Thyroid gland (tissue), 4 donors: ENCODE measurements around the gene SLC13A3. TPM values are rescaled to one million over a fixed set of nuclear protein-coding genes. Genes with fewer than 3 reads are reported as not detected.
A peak's percentile ranks its signal among the peaks of the same experiment; 100 is the strongest.

ENCODE experiments used
- DNase-seq, 2 donors: peaks; one replicate each; pipeline ENCODE4 v3.0.0-alpha.2; 2019
- H3K27ac ChIP-seq, 3 donors: fragments of 200-600 bp; sonication (generic); 1 replicate in 2 of 3; 2 replicates in 1 of 3; pipeline ENCODE4 v1.5.1; 2016 to 2019; ENCODE audit warnings: mild to moderate bottlenecking in 1 of 3, moderate library complexity in 1 of 3
- H3K27me3 ChIP-seq: fragments of 200-600 bp; sonication (generic); one replicate; pipeline ENCODE4 v1.5.1; 2019
- H3K36me3 ChIP-seq, 2 donors: fragments of 200-600 bp; sonication (generic); one replicate each; pipeline ENCODE4 v1.5.1; 2016 to 2019
- H3K4me1 ChIP-seq, 2 donors: fragments of 200-600 bp; sonication (generic); one replicate each; pipeline ENCODE4 v1.5.1; 2017 to 2019
- H3K4me3 ChIP-seq, 3 donors: fragments of 200-600 bp; sonication (generic); replicated peaks in 1 of 3; 1 replicate in 2 of 3; 2 replicates in 1 of 3; pipeline ENCODE4 v1.5.1; 2016; ENCODE audit warnings: mild to moderate bottlenecking in 1 of 3
- H3K9me3 ChIP-seq: fragments of 200-600 bp; sonication (generic); one replicate; pipeline ENCODE4 v1.5.1; 2017
- POLR2A ChIP-seq, 2 donors: fragments of 450-650 bp; IDR thresholded peaks; one replicate each; pipeline ENCODE4 v1.6.1; 2017; ENCODE audit warnings: antibody characterized with exemption in 2 of 2, mild to moderate bottlenecking in 2 of 2, moderate library complexity in 1 of 2
- WGBS, 2 donors: methylation state at CpG; one replicate each; pipeline ENCODE4 v1.1.5; 2017; 5-methylcytosine and 5-hydroxymethylcytosine counted together
- intact Hi-C: fragments of 100-400 bp; cut with DNase I; formaldehyde crosslinking; loops from one replicate; pipeline ENCODE4 v1.15.1; 2023
- total RNA-seq, 4 donors: library from RNA; depleted of rRNA; stranded (reverse); fragments of >200 nt; gene quantifications; one replicate each; pipeline ENCODE4 v1.2.3, GENCODE V29; 2016
- TF ChIP-seq, protein P1 (sequence below), 6 experiments: fragments of 200-600 bp in 3 of 6; fragments of 450-650 bp in 3 of 6; sonication (generic) in 3 of 6; IDR thresholded peaks; one replicate each; pipeline ENCODE4 v1.5.1; 2016 to 2019; ENCODE audit warnings: antibody characterized with exemption in 6 of 6, mild to moderate bottlenecking in 2 of 6, inconsistent platforms in 1 of 6, moderate library complexity in 1 of 6

The SLC13A3 gene
- total RNA-seq, 4 donors from 2014 or later, result 1.8 to 4.2 (median 2.1) TPM

GRCh38 chr20:46562373-46563169 lies 88.7 kb downstream of the SLC13A3 start:
- TF ChIP-seq, protein P1, sequence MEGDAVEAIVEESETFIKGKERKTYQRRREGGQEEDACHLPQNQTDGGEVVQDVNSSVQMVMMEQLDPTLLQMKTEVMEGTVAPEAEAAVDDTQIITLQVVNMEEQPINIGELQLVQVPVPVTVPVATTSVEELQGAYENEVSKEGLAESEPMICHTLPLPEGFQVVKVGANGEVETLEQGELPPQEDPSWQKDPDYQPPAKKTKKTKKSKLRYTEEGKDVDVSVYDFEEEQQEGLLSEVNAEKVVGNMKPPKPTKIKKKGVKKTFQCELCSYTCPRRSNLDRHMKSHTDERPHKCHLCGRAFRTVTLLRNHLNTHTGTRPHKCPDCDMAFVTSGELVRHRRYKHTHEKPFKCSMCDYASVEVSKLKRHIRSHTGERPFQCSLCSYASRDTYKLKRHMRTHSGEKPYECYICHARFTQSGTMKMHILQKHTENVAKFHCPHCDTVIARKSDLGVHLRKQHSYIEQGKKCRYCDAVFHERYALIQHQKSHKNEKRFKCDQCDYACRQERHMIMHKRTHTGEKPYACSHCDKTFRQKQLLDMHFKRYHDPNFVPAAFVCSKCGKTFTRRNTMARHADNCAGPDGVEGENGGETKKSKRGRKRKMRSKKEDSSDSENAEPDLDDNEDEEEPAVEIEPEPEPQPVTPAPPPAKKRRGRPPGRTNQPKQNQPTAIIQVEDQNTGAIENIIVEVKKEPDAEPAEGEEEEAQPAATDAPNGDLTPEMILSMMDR (IDR thresholded peaks at IDR 0.05), result peak; percentile 66 to 97 (median 86)
- no peak for TF ChIP-seq POLR2A (IDR thresholded peaks at IDR 0.05)
- intact Hi-C loops, result no loop called here
- no peaks in the 10 kb centered on the region for H3K27me3 ChIP-seq
- peak; percentile 73 to 80 for DNase-seq
- H3K4me1 ChIP-seq, result peaks cover 4 to 16% of the 10 kb centered on the region in 2 donors
- no peaks in the 10 kb centered on the region for H3K9me3 ChIP-seq
- no peaks in the 10 kb centered on the region for H3K36me3 ChIP-seq
- WGBS, 2 donors, result 8 to 9% methylated on average over 12 to 19 of the region's 19 CpGs
- no peak overlapping the region for H3K4me3 ChIP-seq
- peak overlapping the region in 1 of 3 donors; percentile 54 for H3K27ac ChIP-seq

DNA sequence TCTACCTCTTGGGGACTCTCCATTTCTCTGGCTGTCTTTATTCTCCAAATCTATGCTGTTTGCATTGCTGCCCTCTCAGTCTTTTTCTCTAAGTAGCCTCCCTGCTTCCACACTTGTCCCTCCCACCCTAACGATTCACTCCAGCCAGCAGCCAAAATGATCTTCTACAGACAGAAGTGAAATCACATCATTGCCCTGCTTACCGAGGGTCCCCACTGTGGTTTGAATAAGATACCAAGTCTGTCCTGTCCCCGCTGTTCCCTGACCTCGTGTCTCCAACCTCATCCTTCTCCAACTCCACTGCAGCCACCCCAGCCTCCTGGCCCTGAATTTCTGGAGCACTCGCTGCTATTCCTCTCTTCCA lies 89.3 kb downstream of the SLC13A3 start:
- Histone ChIP-seq H3K4me1 (peaks cover 9 to 16% of the 10 kb centered on the region in 2 donors), H3K9me3 (no peaks in the 10 kb centered on the region), H3K27me3 (no peaks in the 10 kb centered on the region), H3K27ac (peak overlapping the region in 1 of 3 donors; percentile 54), H3K36me3 (no peaks in the 10 kb centered on the region), H3K4me3 (no peak overlapping the region)
- WGBS, 2 donors, result 40 to 45% methylated on average over 5 of the region's 5 CpGs
- TF ChIP-seq POLR2A (IDR thresholded peaks at IDR 0.05), result no peak
- TF ChIP-seq, protein P1 (IDR thresholded peaks at IDR 0.05), result no peak
- DNase-seq, result no peak
- intact Hi-C loops, result no loop called here

DNA sequence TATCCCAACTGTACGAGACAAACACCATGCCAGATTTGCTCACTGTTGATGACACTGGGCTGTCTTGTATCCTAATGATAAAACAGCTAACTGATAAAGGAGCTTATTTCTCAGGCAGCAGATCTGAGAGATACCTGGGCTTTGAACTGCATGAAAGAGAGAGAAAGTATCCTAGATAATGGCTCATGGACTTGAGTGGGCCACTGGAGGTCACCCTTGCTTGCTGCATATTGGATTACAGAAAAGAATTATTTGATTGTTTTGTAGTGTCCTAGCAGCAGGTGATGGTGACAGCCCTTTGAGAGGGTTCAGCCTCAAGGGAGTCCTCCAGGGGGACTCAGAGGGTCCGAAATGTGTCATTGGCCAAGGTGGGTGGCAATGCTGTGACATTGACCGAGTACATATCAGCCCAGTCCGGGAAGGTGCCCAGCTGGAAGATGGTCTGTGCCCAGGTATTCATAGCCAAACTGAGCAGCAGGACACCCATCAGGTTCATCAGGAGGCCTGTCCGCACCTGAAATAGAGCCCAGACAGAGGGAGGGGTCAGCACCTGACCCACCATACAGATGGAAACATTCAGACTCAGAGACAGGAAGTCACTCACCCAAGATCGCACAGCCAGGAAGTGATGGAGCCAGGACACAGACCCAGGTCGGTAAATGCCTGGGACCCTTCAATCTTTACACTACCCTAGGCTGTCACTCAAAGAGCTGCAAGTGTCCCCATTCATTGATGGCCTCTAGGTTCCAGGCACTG lies 91.4 kb downstream of the SLC13A3 start:
- Histone ChIP-seq H3K9me3 (no peaks in the 10 kb centered on the region), H3K4me1 (peaks cover 10 to 16% of the 10 kb centered on the region in 2 donors), H3K27ac (no peak overlapping the region), H3K36me3 (no peaks in the 10 kb centered on the region), H3K4me3 (no peak overlapping the region), H3K27me3 (no peaks in the 10 kb centered on the region)
- intact Hi-C loops, result no loop called here
- no peak for TF ChIP-seq POLR2A (IDR thresholded peaks at IDR 0.05)
- TF ChIP-seq, protein P1 (IDR thresholded peaks at IDR 0.05), result no peak
- WGBS, 2 donors, result 88 to 92% methylated on average over 7 of the region's 7 CpGs
- no peak for DNase-seq

GRCh38 chr20:46559001-46559400 lies 92.3 kb downstream of the SLC13A3 start:
- no peak for TF ChIP-seq POLR2A (IDR thresholded peaks at IDR 0.05)
- TF ChIP-seq, protein P1 (IDR thresholded peaks at IDR 0.05), result no peak
- no peak overlapping the region for H3K27ac ChIP-seq
- no peaks in the 10 kb centered on the region for H3K36me3 ChIP-seq
- no peaks in the 10 kb centered on the region for H3K27me3 ChIP-seq
- WGBS, 2 donors, result 92 to 95% methylated on average over 3 of the region's 3 CpGs
- intact Hi-C loops, result no loop called here
- H3K4me1 ChIP-seq, result peaks cover 10 to 16% of the 10 kb centered on the region in 2 donors
- no peak for DNase-seq
- H3K9me3 ChIP-seq, result no peaks in the 10 kb centered on the region
- H3K4me3 ChIP-seq, result no peak overlapping the region

DNA sequence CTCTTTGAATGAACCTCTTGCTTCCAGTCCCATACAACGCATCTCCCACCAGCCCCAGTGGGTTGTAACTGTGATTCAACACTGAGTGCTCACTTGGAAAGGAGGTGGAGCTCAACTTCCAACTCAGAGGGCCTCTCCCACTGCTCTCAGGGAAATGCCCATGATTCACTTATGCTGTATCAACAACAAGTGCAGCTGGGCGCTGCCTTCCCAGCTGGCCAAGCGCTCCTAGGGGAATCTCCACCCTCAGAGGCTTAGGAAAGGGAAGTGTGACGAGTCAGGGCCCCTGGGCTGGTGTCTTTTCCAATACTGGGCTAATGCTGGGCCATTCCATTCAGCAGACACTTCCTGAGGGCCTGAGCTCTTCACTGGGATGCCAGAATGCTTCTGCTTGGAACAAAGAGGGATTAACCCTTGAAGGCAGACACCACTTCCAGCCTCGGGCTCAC lies 92.7 kb downstream of the SLC13A3 start:
- TF ChIP-seq POLR2A (IDR thresholded peaks at IDR 0.05), result no peak
- TF ChIP-seq, protein P1 (IDR thresholded peaks at IDR 0.05), result no peak
- 51 to 56% methylated on average over 2 to 4 of the region's 5 CpGs for WGBS, 2 donors
- peaks cover 10 to 16% of the 10 kb centered on the region in 2 donors for H3K4me1 ChIP-seq
- intact Hi-C loops, result no loop called here
- H3K27ac ChIP-seq, result no peak overlapping the region
- no peaks in the 10 kb centered on the region for H3K27me3 ChIP-seq
- peak; percentile 35 to 49 for DNase-seq
- H3K4me3 ChIP-seq, result no peak overlapping the region
- H3K36me3 ChIP-seq, result no peaks in the 10 kb centered on the region
- no peaks in the 10 kb centered on the region for H3K9me3 ChIP-seq
